Choroid plexus epithelial cell (primary cell): Measurements from ENCODE around the gene DDB1.

Experiments used
- DNase-seq: peaks from one replicate; pipeline ENCODE4 v3.0.0-alpha.2; 2010; ENCODE audit warnings: low read depth
- H3K4me3 ChIP-seq: 2 replicates; pipeline ENCODE4 v1.5.1; 2011; ENCODE audit warnings: low read depth, mild to moderate bottlenecking, control low read depth, low read length, moderate library complexity
- TF ChIP-seq, protein P1 (sequence below): conservative IDR thresholded peaks from 2 replicates; pipeline ENCODE4 v1.5.1; 2011; ENCODE audit warnings: low read depth, mild to moderate bottlenecking, control low read depth, inconsistent platforms, low read length, moderate library complexity

The DDB1 gene

DNA sequence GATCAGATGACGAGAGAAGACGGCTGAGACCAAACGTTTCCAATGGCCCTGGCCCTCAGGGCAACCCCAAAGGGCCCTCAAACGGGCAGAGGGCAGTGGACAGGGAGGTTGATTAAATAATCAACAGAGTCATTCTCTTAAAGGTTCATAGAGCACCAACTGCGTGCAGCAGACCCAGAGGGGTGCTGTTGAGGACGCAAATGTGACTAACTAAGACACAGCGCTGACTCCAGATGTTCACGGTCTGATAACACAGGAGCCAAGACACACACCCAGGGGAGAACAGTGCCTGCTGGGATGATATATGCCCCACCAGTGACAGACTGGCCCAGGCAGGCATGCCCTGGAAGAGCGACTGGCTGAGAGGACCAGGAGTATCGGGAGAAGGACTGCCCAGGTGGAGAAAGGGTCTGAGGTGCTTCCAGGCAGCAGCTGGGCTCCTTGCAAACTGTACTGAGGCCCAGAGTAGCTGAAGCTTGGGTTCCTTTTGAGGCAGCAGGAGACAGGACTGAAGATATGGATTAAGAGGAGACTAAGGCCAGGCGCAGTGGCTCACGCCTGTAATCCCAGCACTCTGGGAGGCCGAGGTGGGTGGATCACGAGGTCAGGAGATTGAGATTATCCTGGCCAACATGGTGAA is 45.4 kb downstream of the DDB1 start:
- DNase-seq = peak; percentile 24
- TF ChIP-seq, protein P1, sequence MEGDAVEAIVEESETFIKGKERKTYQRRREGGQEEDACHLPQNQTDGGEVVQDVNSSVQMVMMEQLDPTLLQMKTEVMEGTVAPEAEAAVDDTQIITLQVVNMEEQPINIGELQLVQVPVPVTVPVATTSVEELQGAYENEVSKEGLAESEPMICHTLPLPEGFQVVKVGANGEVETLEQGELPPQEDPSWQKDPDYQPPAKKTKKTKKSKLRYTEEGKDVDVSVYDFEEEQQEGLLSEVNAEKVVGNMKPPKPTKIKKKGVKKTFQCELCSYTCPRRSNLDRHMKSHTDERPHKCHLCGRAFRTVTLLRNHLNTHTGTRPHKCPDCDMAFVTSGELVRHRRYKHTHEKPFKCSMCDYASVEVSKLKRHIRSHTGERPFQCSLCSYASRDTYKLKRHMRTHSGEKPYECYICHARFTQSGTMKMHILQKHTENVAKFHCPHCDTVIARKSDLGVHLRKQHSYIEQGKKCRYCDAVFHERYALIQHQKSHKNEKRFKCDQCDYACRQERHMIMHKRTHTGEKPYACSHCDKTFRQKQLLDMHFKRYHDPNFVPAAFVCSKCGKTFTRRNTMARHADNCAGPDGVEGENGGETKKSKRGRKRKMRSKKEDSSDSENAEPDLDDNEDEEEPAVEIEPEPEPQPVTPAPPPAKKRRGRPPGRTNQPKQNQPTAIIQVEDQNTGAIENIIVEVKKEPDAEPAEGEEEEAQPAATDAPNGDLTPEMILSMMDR = no peak
- H3K4me3 ChIP-seq = no peak overlapping the region

DNA sequence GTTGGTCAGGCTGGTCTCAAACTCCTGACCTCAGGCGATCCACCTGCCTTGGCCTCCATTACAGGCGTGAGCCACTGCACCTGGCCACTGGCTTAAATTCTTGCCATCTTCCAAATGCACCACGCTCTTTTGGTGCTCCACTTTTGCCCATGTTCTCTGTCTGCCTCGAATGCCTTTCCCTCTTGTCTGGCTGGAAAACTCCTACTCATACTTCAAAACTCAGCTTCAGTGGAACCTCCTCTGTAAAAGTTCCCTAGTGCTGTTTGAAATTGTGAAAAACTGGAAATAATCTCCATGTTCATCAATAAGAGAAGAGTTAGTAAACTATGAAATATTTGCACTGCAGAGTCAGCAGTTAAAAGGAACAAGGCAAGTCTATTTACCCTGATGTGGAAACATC is 49.3 kb downstream of the DDB1 start:
- H3K4me3 ChIP-seq = no peak overlapping the region
- TF ChIP-seq, protein P1 = no peak
- no peak for DNase-seq

DNA sequence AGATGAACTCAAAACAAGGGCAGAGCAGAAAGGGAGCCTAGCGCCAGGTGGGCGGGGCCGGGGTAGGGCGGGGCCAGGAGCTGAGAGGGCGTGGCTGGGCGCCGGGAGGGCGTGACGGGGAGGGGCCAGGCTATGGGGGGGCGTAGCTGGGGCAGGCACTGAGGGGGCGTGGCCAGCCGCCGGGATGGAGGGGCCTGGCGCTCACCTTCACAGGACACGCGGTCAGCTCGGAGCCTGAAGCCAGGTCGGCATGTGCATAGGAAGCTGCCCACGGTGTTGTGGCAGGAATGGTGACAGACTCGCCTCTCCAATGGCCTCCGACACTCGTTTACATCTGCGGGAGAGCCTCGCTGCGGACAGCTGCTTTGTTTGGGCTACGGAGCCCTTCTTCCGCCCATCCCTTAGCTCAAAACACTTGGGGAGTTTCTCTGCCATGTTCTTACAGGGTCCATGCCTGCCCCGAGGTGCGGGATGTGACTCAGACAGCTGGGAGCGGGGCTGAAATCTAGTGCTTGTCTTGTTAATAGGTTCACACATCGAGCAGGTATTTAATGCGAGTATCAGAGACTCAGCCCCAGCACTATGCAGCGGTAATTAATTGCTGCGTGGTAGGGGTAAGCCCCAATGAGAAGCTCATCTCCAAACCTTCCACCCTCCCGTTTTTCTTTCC is 51.2 kb downstream of the DDB1 start:
- DNase-seq = peak; percentile 59
- TF ChIP-seq, protein P1 = no peak

DNA sequence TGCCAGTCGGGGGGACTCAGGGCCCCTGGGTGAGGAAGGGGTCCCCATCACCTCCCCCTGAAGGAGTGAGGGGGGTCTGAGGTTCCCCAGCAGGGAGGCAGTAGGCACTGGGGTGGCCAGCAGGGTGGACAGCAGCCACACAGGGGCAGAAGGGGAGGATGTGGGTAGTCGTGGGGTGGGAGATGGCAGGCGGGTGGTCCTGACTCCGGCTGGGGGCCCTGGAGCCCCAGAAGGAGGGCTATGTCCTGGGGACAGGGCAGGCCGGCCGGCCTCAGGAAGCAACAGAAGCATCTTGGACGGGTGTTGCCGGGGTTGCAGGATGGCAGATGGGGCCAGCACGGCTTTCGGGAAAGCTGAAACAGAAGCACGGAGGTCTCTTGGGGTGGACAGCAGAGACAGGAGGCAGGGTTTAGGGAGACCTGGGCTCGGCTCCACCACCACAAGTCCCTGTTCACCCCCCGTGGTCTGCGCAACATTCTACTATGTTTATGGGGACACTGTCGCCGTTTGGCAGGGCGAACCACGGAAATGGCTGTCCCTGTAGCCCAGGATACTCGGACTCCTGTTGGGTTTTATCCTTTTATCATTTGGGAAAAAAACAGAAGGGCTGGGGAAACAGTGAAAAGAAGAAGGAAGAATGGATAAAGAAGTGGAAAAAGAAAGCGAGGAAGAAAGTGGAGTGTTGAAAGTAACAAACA is 51.9 kb downstream of the DDB1 start:
- no peak overlapping the region for H3K4me3 ChIP-seq
- DNase-seq = no peak
- TF ChIP-seq, protein P1 = no peak

More for the DNA sequence above, 51.2 kb downstream of the DDB1 start:
- H3K4me3 ChIP-seq = peak overlapping the region; percentile 30

DNA sequence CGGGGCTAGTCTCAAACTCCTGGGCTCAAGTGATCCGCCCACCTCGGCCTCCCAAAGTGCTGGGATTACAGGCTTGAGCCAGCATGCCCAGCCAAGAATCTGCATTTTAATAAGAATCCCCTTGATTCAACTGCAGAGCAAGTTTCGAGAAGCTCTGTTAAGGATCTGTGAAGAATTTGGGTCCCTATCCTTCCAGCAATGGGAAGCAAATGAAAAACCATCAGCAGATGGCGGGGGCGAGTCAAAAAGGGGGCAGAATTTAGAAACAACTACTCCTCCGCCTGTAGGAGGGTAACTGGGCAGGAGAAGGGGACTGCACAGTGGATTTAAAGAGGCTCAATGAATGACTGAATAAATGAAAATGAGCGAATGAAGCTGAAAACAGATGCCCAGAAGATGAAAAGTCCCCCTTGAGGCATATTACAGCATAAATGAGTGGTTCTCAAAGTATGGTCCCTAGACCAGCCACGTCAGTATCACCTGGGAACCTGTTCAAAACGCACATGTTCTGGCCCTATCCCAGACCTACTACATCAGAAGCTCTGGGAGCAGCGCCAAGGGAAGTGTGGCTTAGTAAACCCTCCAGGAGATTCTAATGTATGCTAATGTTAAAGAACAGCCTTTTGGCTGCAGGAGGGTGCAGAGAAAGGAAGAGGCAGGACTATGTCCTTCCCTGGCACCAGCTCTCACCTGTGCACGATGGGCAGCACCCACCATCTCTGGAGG is 52.8 kb downstream of the DDB1 start:
- no peak for DNase-seq
- TF ChIP-seq, protein P1 = no peak
- H3K4me3 ChIP-seq = no peak overlapping the region

DNA sequence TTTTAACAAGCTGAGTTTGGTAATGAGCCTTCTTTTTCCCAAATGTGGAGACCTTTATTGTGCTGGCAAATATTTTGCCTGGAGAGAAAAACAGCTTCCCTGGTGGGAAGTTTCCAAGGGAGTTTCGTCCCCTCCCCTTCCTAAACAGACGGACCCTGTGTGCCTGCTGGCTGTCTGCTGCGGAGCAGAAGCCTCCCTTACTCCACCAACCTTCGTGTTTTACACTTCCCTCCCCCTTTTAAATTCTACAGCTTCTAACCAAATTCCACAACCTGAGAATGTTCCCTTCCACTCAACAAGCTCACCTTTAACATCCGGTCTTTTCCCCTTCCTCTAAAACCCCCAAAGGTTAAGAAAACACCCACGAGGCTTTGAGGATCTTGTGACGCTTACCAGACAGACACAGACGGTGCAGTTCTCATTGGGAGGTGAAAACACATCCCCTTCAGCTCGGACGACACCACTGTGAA is 54.9 kb downstream of the DDB1 start:
- TF ChIP-seq, protein P1 = no peak

More for the DNA sequence above, 54.9 kb downstream of the DDB1 start:
- no peak overlapping the region for H3K4me3 ChIP-seq
- DNase-seq = no peak
